HG03045 (cell line): ENCODE measurements around the gene IPPK.
"Not testable (repeated sequence)": the region's sequence is repeated elsewhere in the genome, so short reads cannot be mapped to it uniquely, and the experiment has no call there.

ENCODE experiments used
- ATAC-seq: cut with Tn5 transposase; IDR thresholded peaks from one replicate; pipeline ENCODE4 v1.9.1; 2021; ENCODE audit warnings: mild to moderate bottlenecking, moderate library complexity; ENCODE audit not compliant: unreplicated experiment

The IPPK gene

DNA sequence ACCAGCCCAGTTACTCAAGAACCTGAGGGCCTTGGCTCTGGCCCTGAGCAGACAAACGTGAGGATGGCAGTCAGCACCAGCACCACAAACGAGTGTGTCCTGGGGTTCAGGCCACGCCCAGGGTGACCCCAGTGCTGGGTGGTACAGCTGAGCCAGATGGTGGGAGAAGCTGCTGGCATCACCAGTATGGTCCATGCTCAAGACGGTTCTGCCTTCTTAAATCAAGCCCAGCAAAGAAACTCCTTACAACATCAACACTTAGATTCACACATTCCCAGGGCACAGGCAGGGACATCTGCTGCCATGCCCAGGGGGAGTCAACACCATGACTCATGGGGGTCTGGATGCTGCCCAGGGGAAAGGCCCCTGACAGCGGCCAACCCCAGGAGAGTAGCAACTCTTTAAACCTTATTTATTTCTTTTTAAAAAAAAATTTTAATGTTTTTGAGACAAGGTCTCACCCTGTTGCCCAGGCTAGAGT is 31.3 kb downstream of the IPPK start:
- ATAC-seq = no peak

DNA sequence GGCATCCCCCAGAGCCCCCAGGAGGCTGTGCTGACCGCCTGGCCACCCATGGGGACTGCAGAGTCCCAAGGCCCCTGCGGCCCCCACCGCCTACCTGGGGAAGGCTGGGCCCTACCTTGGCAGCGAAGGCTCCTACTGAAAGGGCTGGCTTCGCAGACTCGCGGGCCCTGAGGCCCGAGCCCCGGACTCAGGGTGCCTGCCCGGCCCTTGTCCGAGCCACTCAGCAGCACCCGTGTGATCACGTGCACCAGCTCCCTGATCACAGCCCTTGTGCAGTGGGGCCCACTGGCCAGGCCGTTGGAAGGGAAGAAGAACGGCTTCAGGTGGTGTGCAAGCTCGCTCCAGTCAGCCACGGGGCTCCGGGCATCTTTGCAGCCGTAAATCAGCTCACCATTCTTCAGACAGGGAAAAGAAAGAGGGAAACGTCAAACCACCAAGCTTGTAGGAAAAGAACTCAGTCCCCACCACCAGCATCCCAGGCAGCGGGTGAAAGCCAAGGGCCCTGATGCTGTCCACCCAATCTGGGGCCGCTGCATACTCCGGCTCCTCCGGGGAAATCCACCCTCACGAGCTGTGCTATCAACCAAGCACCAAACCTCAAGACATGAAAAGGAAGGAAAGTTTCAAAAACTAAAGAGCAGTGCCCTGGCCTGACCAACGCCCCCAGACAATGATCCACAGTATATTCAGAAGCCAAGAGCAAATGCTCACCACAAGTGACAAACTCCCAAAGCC is 31.9 kb downstream of the IPPK start:
- no peak for ATAC-seq

DNA sequence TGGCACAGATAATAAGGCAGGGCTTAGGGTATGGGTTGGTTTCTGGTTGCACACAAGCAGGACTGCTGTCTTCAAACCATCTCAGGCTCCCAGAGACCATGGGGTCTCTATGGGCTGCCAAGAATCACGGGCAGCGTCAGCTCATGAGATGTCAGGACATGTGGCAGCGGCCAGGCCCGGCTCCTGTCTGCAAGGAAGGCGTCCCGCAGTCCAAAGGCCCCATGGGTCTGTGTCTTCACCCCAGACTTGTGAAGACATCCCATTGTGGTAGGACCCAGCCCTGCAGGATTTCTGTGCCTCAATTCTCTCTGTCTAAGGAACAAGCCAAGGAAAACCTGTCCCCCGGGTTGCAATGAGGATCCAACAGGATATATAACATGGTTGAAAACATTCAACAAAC is 32.6 kb downstream of the IPPK start:
- no peak for ATAC-seq

DNA sequence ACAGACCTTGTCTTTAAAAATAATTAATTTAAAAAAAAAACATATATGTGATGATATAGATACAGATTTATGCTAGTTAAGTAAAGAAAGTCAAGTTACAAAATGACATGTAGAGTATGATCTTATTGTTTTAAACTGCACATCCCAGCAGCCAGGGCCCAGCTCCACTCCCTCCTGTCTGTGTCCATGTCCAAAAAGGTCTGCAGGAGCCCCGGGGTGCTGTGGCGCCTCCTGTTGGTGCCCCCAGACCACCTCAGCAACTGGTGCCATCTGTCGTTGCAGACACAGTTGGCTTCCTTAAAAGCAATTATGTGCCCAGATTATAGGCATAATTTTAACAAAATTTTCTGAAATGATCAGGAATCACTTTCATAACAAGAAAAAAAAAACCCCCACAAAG is 33.3 kb downstream of the IPPK start:
- no peak for ATAC-seq

GRCh38 chr9:92635760-92636159 is 34.2 kb downstream of the IPPK start:
- no peak for ATAC-seq

DNA sequence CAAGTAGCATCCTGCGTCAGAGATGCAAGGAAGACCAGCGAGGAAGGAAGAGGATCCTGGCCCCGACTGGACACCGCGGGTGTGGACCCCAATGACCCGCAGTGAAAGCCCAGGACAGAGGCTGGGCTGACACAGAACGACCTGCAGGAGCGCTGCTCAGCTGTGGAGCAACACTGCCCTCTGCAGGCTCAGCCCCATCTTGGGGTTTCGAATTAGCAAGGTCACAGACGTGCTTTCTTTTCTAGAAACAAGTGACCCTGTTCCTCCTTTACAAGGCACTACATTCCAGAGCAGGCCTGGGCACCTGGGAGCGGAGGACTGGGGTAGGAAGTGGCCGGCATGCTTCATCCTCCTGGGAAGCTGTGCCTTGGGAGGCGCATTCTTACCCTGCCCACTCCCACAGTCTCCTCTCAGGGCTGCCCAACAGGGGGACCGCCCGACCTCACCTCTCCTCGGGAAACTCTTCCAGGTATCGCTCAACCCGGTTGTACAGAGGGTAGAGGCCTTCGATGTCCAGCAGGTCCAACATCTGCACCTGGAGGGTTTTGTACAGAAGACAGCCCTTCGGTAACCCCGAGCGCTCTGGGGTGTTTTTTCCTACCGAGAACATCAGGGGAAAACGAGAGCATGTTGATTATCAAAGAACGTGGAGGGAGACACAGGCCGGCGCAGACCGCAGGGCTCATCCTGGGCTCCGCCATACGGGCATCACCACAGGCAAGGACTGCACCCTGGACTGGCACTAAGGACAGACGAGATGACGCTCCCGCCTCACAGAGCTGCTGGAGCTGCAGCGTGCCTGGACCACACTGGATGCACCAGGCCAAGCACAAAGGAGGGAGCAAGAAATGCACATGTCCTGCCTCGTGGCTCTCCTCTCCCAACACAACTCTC is 35.0 kb downstream of the IPPK start:
- ATAC-seq = peak; percentile 51

DNA sequence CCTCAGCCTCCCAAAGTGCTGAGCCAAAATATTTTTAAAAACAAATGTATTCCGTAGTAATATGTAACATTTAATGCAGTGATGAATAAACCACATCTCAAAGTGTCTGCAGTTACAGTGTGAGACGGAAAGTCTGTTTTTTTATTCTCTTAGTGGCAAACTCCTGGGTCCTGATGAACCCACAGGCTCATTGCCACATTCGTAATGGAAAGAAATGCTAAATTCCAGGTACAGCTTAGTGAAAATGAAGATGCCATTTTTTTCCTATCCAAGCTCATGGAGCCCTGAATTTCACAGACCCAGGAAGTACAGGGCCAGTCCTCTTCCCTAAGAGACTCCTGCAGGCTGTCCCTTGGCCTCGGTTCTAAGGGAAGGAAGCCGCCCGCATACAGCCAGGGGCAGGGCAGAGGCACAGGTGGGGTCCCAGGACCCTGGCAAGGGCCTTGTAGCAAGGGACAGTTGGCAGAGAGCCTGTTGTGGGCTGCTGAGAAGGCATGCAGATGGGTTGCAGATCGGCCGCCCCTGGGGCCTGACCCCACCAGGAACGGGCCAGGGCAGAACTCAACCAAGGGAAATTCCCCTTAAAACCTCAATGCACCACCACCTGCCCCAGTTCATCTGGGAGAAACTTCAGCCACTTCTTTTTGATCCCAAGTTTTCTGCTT is 36.2 kb downstream of the IPPK start:
- ATAC-seq = no peak

DNA sequence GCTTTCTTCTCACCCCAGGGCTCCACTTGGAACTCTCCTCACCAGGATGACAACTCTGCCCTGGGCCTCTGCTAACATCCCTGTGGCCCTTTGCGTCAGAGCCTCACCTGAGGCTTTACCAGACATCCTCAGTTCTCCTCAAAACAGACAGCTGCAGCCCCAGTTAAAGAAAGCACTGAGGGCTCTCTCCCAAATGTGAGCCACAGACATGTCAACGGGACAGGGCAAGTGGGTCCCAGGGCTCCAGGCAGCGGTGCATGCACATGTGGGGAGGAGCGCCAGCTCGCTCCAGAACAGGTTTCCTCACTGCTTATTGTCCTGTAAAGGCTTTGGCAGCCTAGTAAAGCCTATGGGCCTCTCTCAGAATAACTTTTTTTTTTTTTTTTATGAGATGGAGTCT is 37.3 kb downstream of the IPPK start:
- ATAC-seq = no peak

DNA sequence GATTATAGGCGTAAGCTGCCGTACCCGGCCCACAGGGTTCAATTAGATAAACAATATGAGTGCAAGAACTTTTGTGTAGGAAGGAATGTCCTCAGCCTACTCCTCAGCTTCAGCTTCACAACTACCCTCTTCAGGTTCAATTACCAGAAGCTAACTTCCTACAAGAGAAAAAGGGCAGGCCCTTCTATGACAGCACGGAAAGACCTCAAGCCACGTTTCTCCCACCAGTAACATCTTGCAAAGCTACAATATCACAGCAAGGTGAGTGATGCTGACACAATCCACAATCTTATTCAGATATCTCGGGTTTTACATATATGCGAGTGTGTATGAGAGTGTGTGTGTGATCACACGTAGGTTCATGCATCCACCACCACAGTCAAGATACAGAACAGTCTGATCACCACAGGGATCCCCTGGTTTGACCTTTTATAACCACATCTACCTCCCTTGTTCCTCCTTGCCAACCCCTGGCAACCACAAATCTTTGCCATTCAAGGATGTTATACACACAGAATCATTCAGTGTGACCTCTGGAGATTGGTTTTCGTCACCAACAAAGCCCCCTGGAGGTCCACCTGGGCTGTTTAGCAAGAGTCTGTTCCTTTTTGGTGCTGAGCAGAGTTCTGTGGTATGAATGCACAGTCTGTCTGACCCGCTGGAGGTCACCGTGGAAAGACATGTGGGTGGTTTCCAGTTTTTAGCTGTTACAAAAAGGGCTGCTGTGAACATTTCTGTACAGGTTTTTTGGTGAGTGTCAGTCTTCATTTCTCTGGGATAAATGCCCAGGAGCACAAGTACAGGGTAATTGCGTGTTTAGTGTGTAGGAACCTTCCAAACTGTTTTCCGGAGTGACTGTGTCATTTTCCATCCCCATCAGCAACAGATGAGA is 38.2 kb downstream of the IPPK start:
- ATAC-seq = no peak

DNA sequence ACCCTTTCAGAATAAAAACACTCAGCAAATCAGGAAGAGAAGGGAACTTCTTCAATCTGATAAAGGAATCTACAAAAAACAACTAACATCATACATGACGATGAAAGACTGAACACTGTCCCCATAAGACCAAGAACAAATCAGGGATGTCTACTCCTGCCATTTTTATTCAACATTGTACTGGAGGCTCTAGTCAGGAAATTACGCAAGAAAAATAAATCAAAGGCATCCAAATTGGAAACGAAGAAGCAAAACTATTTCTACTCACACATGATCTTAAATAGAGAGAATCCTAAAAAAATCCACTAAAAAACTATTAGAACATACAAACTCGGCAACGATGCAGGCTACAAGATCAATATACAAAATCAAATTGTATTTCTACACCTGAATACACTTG is 42.3 kb downstream of the IPPK start:
- no peak for ATAC-seq

DNA sequence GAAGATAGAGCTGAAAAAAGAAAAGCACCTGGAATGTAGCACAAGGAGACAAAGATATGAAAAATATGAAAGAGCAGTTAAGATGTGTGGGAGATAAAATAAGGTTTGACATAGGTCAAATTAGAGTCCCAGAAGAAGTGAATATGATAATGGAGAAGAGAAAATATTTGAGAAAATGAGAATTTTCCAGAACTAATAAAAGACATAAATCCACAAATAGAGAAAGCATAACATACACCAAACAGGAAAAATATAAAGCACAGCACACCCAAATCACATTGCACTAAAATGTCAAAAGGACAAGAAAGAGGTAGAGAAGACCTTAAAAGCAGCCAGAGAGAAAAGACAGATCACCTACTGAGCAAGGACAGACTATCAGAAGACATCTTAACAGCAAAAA is 43.4 kb downstream of the IPPK start:
- no peak for ATAC-seq

DNA sequence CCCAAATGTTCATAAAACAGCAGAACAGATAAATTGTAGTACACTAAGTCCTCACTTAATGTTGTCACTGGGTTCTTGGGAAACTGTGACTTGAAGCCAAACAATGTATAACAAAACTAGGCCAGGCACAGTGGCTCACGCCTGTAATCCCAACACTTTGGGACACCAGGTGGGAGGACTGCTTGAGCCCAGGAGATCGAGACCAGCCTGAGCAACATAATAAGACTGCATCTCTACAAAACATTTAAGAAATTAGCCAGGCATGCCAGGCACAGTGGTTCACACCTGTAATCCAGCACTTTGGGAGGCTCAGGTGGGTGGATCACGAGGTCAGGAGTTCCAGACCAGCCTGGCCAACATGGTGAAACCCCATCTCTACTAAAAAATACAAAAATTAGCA is 46.0 kb downstream of the IPPK start:
- not testable (repeated sequence) for ATAC-seq

DNA sequence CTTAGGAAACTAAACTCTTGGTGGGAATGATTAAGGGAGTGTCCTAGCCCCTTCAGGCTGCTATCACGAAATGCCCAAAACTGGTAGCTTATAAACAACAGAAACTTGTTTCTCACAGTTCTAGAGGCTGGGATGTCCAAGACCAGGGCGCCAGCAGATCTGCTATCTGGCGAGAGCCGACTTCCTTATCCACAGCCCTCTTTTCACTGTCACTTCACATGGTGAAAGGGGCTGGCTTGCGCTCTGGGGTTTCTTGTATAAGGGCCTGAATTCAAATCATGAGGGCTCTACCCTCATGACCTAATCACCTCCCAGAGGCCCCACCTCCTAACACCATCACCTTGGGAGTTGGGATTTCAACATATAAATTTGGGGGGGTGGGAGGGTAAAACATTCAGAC is 49.1 kb downstream of the IPPK start:
- ATAC-seq = no peak

GRCh38 chr9:92619601-92620300 is 50.2 kb downstream of the IPPK start:
- no peak for ATAC-seq

- no peak for ATAC-seq
These were observed 51.2 kb downstream of the IPPK start for GRCh38 chr9:92618633-92619225.

DNA sequence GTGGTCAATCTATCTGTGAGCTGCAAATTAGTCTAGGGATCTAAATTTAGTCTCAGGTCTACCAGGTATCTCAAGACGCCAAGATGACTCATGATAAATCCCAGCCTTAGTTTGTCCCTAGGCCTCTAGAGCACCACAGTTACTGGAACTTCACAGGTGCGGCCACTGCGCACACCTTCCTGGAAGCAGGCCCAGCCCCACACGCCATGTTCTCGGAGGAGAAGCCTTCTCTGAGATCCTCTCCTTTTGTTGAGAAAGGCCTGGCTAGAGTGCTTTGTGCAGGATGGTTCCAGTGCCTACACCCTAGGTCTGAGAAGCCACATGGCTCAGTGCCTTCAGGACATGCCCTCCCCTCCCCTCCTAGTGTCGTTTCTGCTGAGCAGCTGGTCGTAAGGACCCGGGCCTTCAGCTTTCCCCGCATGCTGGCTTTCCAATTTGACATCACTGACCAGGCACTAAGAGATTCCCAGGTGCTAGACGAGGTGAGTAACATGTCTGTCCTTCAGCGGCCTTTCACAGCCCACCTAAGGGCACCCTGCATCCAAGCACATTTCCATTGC is 51.9 kb downstream of the IPPK start:
- no peak for ATAC-seq

DNA sequence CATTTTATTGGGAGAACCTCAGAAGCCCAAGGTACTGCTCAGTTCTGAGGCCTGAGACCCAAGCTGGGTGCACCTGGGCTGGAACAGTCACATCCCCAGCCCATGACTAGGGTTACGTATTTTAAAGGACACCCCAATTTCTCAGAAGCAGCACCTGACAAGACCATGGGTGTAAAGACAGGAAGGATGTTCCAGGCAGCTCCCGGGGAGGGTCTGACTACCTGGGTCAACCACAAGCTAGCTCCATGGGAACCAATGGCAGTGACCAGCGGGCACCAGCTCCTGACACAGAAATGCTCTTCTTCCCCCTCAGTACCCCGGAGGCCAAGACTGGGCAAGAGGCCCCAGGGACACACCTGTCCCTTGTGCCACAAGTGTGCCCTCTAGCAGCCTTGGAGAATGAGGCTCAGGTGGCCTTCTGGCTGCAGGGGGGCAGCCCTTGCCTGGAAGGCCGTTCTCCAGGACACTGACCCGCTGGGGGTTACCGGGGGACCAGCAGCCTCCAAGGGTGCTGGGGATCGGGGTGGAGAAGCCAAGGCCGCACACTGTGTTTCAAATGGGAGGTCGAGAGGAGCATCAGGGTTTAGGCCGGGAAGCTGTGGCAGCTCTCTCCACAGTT is 52.6 kb downstream of the IPPK start:
- ATAC-seq = no peak

DNA sequence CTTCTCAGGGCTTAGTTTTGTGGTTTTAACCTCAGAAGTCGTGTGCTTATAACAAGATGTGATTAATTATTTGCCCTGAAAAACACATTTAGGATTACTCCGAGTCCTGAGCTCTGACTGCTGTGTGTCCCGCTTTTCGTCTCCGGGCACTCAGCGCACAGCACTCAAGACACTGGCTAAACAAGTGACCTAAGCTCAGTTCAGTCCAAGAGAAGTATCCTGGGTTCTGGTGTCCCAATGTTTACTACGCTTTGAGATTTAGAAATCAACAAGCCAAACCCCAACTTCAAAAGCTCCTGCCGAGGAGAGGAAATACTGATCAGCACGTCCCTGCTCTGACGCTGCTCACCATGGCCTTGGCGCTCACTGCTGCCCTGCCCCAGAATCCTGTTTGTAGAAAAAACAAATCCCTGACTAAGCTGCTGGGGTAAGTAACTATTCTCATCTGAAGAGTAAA is 53.2 kb downstream of the IPPK start:
- ATAC-seq = no peak

DNA sequence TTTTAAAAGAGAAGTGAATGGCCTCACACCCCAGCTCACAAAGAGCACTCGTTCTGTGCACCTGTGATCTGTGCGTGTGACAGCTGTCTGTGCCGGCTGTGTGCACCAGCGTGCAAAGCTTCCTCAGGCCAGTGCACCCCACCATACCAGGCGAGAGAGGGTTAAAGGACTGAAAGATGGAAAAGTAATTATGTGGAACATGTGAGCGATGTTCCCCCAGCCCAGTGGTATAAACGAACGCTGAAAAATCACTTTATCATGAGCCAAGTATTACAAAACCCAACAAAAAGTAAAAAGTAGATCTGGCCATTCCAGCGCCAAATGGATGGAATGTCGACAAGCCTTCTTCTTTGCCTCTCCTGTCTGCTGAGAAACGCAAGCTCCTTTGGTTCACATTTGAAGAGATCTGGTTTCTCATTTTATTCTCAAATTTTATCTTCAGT is 53.7 kb downstream of the IPPK start:
- ATAC-seq = no peak
